GM21367 (cell line): ENCODE data around the gene LUC7L3.
"Not testable (repeated sequence)": the region's sequence is repeated elsewhere in the genome, so short reads cannot be mapped to it uniquely, and the experiment has no call there.

ENCODE experiments used
- ATAC-seq: cut with Tn5 transposase; IDR thresholded peaks from one replicate; pipeline ENCODE4 v1.9.1; 2021; ENCODE audit not compliant: unreplicated experiment

The LUC7L3 gene

GRCh38 chr17:50708050-50709000 lies 11.1 kb upstream of the LUC7L3 start:
- ATAC-seq: no peak

GRCh38 chr17:50709053-50709452 lies 10.3 kb upstream of the LUC7L3 start:
- ATAC-seq: not testable (repeated sequence)

GRCh38 chr17:50710025-50710424 lies 9.4 kb upstream of the LUC7L3 start:
- ATAC-seq: no peak

- no peak for ATAC-seq
Measured at GRCh38 chr17:50710650-50711049, 8.8 kb upstream of the LUC7L3 start.

- ATAC-seq: no peak
Measured at GRCh38 chr17:50712641-50713040, 6.8 kb upstream of the LUC7L3 start.

GRCh38 chr17:50715471-50715870 lies 3.9 kb upstream of the LUC7L3 start:
- no peak for ATAC-seq

- ATAC-seq: no peak
Measured at GRCh38 chr17:50719924-50720794, 756 bp downstream of the LUC7L3 start.

GRCh38 chr17:50721194-50722010 lies 2.0 kb downstream of the LUC7L3 start:
- no peak for ATAC-seq

- ATAC-seq: no peak
Measured at GRCh38 chr17:50722746-50723145, 3.3 kb downstream of the LUC7L3 start.

GRCh38 chr17:50724622-50725021 lies 5.2 kb downstream of the LUC7L3 start:
- not testable (repeated sequence) for ATAC-seq

GRCh38 chr17:50725769-50726655 lies 6.6 kb downstream of the LUC7L3 start:
- no peak for ATAC-seq

GRCh38 chr17:50728112-50728429 lies 8.7 kb downstream of the LUC7L3 start:
- ATAC-seq: no peak

GRCh38 chr17:50728881-50729765 lies 9.7 kb downstream of the LUC7L3 start:
- no peak for ATAC-seq

GRCh38 chr17:50731575-50732460 lies 12.4 kb downstream of the LUC7L3 start:
- ATAC-seq: no peak

- no peak for ATAC-seq
Measured at GRCh38 chr17:50735287-50735686, 15.9 kb downstream of the LUC7L3 start.

GRCh38 chr17:50737118-50737698 lies 17.8 kb downstream of the LUC7L3 start:
- ATAC-seq: no peak

GRCh38 chr17:50739098-50739497 lies 19.7 kb downstream of the LUC7L3 start:
- no peak for ATAC-seq

- ATAC-seq: no peak
Measured at GRCh38 chr17:50745631-50746030, 26.2 kb downstream of the LUC7L3 start.
